Measurements from ENCODE around the gene FHIT. TPM values are rescaled to one million over a fixed set of nuclear protein-coding genes. Genes with fewer than 3 reads are reported as not detected.

The FHIT gene
- polyA plus RNA-seq, 1 of the 3 experiments (the other 2 are of a cell fraction) = 0.41 TPM

GRCh38 chr3:59779260-59779659, 1472.0 kb downstream of the FHIT start:
- ChIA-PET CTCF (interaction anchor here (0.8 to 1.0 kb wide), 3 partner anchors 62 to 712 kb away, joined by 3 read pairs; no protein-coding TSS in a partner anchor), POLR2A (no interaction called here)
- Histone ChIP-seq H3K36me3 (replicated peaks in 1 of 2; ENCODE audit: control insufficient read depth in 1 of 2, insufficient read depth in 2 of 2, low read length in 1 of 2) (no peaks in the 10 kb centered on the region), H3K4me3 (ENCODE audit: low read depth in 2 of 2, low read length in 1 of 2) (no peak overlapping the region), H3K79me2 (ENCODE audit: insufficient read depth) (no peaks in the 10 kb centered on the region), H3K27me3 (ENCODE audit: insufficient read depth) (no peaks in the 10 kb centered on the region), H4K20me1 (ENCODE audit: insufficient read depth) (no peaks in the 10 kb centered on the region), H3K27ac (ENCODE audit: low read depth in 2 of 2, low read length in 1 of 2) (no peak overlapping the region), H3K9me2 (no peaks in the 10 kb centered on the region), H3F3A (replicated peaks; ENCODE audit: insufficient read depth) (no peaks in the 10 kb centered on the region), H3K4me2 (no peak overlapping the region), H3K4me1 (ENCODE audit: control insufficient read depth in 1 of 2, insufficient read depth in 2 of 2, low read depth in 1 of 2, low read length in 1 of 2) (peaks cover 0 to 18% of the 10 kb centered on the region in 2 experiments; a peak in 2 of 4 replicates), H2AFZ (ENCODE audit: low read depth) (no peak overlapping the region), H3K9ac (no peak overlapping the region), H3K9me3 (no peaks in the 10 kb centered on the region)
- 68% methylated on average over 3 of the region's 3 CpGs for WGBS (ENCODE audit: low lambda C conversion rate)
- TF ChIP-seq RCOR1 (IDR thresholded peaks at IDR 0.05; ENCODE audit: low read length) (no peak), SMC3 (IDR thresholded peaks at IDR 0.05; ENCODE audit: low read depth, low read length) (no peak), SIN3A (IDR thresholded peaks at IDR 0.05; ENCODE audit: borderline replicate concordance, low read depth, low read length) (no peak), GATA2 (CRISPR knock-in tag; IDR thresholded peaks at IDR 0.05) (no peak), RFX5 (IDR thresholded peaks at IDR 0.05; ENCODE audit: low read length) (no peak)
- DNase-seq = no peak

- TF ChIP-seq POLR2AphosphoS5 (IDR thresholded peaks at IDR 0.05; ENCODE audit: low read depth, low read length) = no peak
- POLR2A ChIA-PET = no interaction called here
- no peaks in the 10 kb centered on the region for H4K20me1 ChIP-seq (ENCODE audit: insufficient read depth)
- H3K9me3 ChIP-seq = no peaks in the 10 kb centered on the region
- H3K27ac ChIP-seq (ENCODE audit: low read depth in 2 of 2, low read length in 1 of 2) = no peak overlapping the region
- peaks cover 0 to 30% of the 10 kb centered on the region in 2 experiments; a peak in 2 of 4 replicates for H3K4me1 ChIP-seq (ENCODE audit: control insufficient read depth in 1 of 2, insufficient read depth in 2 of 2, low read depth in 1 of 2, low read length in 1 of 2)
- H2AFZ ChIP-seq (ENCODE audit: low read depth) = no peak overlapping the region
- H3K27me3 ChIP-seq (ENCODE audit: insufficient read depth) = no peaks in the 10 kb centered on the region
- no peaks in the 10 kb centered on the region for H3K79me2 ChIP-seq (ENCODE audit: insufficient read depth)
- no peaks in the 10 kb centered on the region for H3K9me2 ChIP-seq
- 44% methylated on average over 3 of the region's 3 CpGs for WGBS (ENCODE audit: low lambda C conversion rate)
- H3F3A ChIP-seq (replicated peaks; ENCODE audit: insufficient read depth) = no peaks in the 10 kb centered on the region
- DNase-seq = no peak
- H3K36me3 ChIP-seq (replicated peaks in 1 of 2; ENCODE audit: control insufficient read depth in 1 of 2, insufficient read depth in 2 of 2, low read length in 1 of 2) = no peaks in the 10 kb centered on the region
- CTCF ChIA-PET = interaction anchor here (1.0 kb wide), 1 partner anchor 16 kb away, joined by 5 read pairs; no protein-coding TSS in a partner anchor
- H3K4me2 ChIP-seq = no peak overlapping the region
- H3K4me3 ChIP-seq (ENCODE audit: low read depth in 2 of 2, low read length in 1 of 2) = no peak overlapping the region
- H3K9ac ChIP-seq = no peak overlapping the region
Measured at GRCh38 chr3:59777667-59778077, 1473.6 kb downstream of the FHIT start.

GRCh38 chr3:59777066-59777465, 1474.2 kb downstream of the FHIT start:
- no peak for DNase-seq
- CTCF ChIA-PET = interaction anchor here (1.6 kb wide), 1 partner anchor 33 kb away, joined by 6 read pairs; no protein-coding TSS in a partner anchor
- Histone ChIP-seq H3K27me3 (ENCODE audit: insufficient read depth) (no peaks in the 10 kb centered on the region), H3K9ac (no peak overlapping the region), H3K79me2 (ENCODE audit: insufficient read depth) (no peaks in the 10 kb centered on the region), H3K36me3 (replicated peaks in 1 of 2; ENCODE audit: control insufficient read depth in 1 of 2, insufficient read depth in 2 of 2, low read length in 1 of 2) (no peaks in the 10 kb centered on the region), H3K27ac (ENCODE audit: low read depth in 2 of 2, low read length in 1 of 2) (no peak overlapping the region), H3K4me2 (no peak overlapping the region), H3K9me3 (no peaks in the 10 kb centered on the region), H4K20me1 (ENCODE audit: insufficient read depth) (no peaks in the 10 kb centered on the region), H3F3A (replicated peaks; ENCODE audit: insufficient read depth) (no peaks in the 10 kb centered on the region), H2AFZ (ENCODE audit: low read depth) (no peak overlapping the region), H3K4me3 (ENCODE audit: low read depth in 2 of 2, low read length in 1 of 2) (no peak overlapping the region), H3K9me2 (no peaks in the 10 kb centered on the region), H3K4me1 (ENCODE audit: control insufficient read depth in 1 of 2, insufficient read depth in 2 of 2, low read depth in 1 of 2, low read length in 1 of 2) (peaks cover 0 to 28% of the 10 kb centered on the region in 2 experiments; a peak in 2 of 4 replicates)
- POLR2A ChIA-PET = no interaction called here
- 62% methylated on average over 7 of the region's 7 CpGs for WGBS (ENCODE audit: low lambda C conversion rate)
- TF ChIP-seq YY1 (IDR thresholded peaks at IDR 0.05; ENCODE audit: low read depth) = no peak
- TF ChIP-seq IRF3 (IDR thresholded peaks at IDR 0.05; ENCODE audit: low read depth, low read length) = no peak
- TF ChIP-seq RFX5 (IDR thresholded peaks at IDR 0.05; ENCODE audit: low read length) = no peak
- TF ChIP-seq EP300 (IDR thresholded peaks at IDR 0.05; ENCODE audit: borderline replicate concordance in 1 of 2, low read depth in 1 of 2, low read length in 1 of 2) = no peak
- TF ChIP-seq RCOR1 (IDR thresholded peaks at IDR 0.05; ENCODE audit: low read length) = no peak
- TF ChIP-seq FOXJ3 (CRISPR knock-in tag; IDR thresholded peaks at IDR 0.05) = no peak
- TF ChIP-seq REST (IDR thresholded peaks at IDR 0.05; ENCODE audit: low read depth, low read length) = no peak
- no peak for TF ChIP-seq MXI1 (IDR thresholded peaks at IDR 0.05; ENCODE audit: low read depth, low read length)
- TF ChIP-seq RAD21 (IDR thresholded peaks at IDR 0.05; ENCODE audit: low read length) = no peak
- no peak for TF ChIP-seq CHD2 (IDR thresholded peaks at IDR 0.05; ENCODE audit: low read length, partially characterized antibody)
- no peak for TF ChIP-seq MEF2A (IDR thresholded peaks at IDR 0.05; ENCODE audit: borderline replicate concordance, low read depth)
- no peak for TF ChIP-seq USF2 (IDR thresholded peaks at IDR 0.05; ENCODE audit: borderline replicate concordance, low read depth, low read length)
- no peak for TF ChIP-seq ELF1 (IDR thresholded peaks at IDR 0.05)
